Panc1 (cell line): ENCODE measurements around the gene POLR3B. TPM values are rescaled to one million over a fixed set of nuclear protein-coding genes. Genes with fewer than 3 reads are reported as not detected.

Source experiments
- ATAC-seq: fragments of 200-7000 bp; cut with Tn5 transposase; 2 replicates; pipeline ENCODE4 v1.9.1; 2020; ENCODE audit warnings: mild to moderate bottlenecking, moderate library complexity
- BruUV-seq: library from RNA; stranded (reverse); fragments of 400-500 nt; replicated peaks from 2 replicates; lab custom pipeline; 2021; lab: Mats Ljungman, UMichigan
- CTCF ChIA-PET: fragments of 300-600 bp; sonication (Branson Sonifier 250); formaldehyde crosslinking; loops from one replicate; lab custom pipeline; 2022; ENCODE audit warnings: antibody characterized with exemption; lab: Charles Lee
- POLR2A ChIA-PET: fragments of 300-600 bp; sonication (Branson Sonifier 250); formaldehyde crosslinking; loops from one replicate; lab custom pipeline; 2022; ENCODE audit warnings: antibody characterized with exemption; lab: Charles Lee
- DNase-seq: peaks from one replicate; pipeline ENCODE4 v3.0.0-alpha.2; 2010; ENCODE audit warnings: low read depth, low spot score
- H3K27ac ChIP-seq: 2 replicates; pipeline ENCODE4 v1.5.1; 2011; ENCODE audit warnings: mild to moderate bottlenecking, low read length, inconsistent platforms
- H3K27me3 ChIP-seq: fragments of 200-500 bp; sonication (Bioruptor generic); 2 replicates; pipeline ENCODE4 v1.6.0; 2014; ENCODE audit warnings: low read length, inconsistent platforms; ENCODE audit not compliant: control insufficient read depth, insufficient read depth
- H3K36me3 ChIP-seq: fragments of 200-500 bp; sonication (Bioruptor generic); 2 replicates; pipeline ENCODE4 v1.5.1; 2014; ENCODE audit warnings: inconsistent platforms, mild to moderate bottlenecking, low read length, moderate library complexity; ENCODE audit not compliant: control insufficient read depth, insufficient read depth
- H3K4me1 ChIP-seq: 2 replicates; pipeline ENCODE4 v1.5.1; 2011; ENCODE audit warnings: inconsistent platforms, mild to moderate bottlenecking, low read length, moderate library complexity; ENCODE audit not compliant: control insufficient read depth, insufficient read depth
- H3K4me3 ChIP-seq, 2 experiments: 2 replicates each; pipeline ENCODE4 v1.5.1; 2011 to 2012; ENCODE audit warnings: low read depth in 2 of 2, low read length in 2 of 2, mild to moderate bottlenecking in 2 of 2, inconsistent platforms in 1 of 2, moderate library complexity in 1 of 2
- H3K9me3 ChIP-seq: fragments of 200-500 bp; sonication (Bioruptor generic); 2 replicates; pipeline ENCODE4 v1.5.1; 2014; ENCODE audit warnings: low read depth, mild to moderate bottlenecking, inconsistent platforms, low read length, moderate library complexity; ENCODE audit not compliant: control insufficient read depth, insufficient read depth
- POLR2AphosphoS5 ChIP-seq: IDR thresholded peaks from 2 replicates; pipeline ENCODE4 v1.6.1; 2012; ENCODE audit warnings: mild to moderate bottlenecking, low read depth, low read length, moderate library complexity
- SIN3A ChIP-seq: IDR thresholded peaks from 2 replicates; pipeline ENCODE4 v1.6.1; 2012; ENCODE audit warnings: low read depth, mild to moderate bottlenecking, low read length, moderate library complexity, borderline replicate concordance; ENCODE audit not compliant: insufficient read depth
- TCF7L2 ChIP-seq: IDR thresholded peaks from 2 replicates; pipeline ENCODE4 v1.6.1; 2011; ENCODE audit warnings: mild to moderate bottlenecking, low read depth, low read length, inconsistent platforms
- in situ Hi-C: cut with HindIII; loops from 2 replicates; pipeline ENCODE4 v1.10.0; 2016; ENCODE audit warnings: low sequenced_read_pairs, low pct_unique_long_range_greater_than_20kb
- intact Hi-C: fragments of 100-400 bp; cut with micrococcal nuclease; formaldehyde crosslinking; loops from one replicate; pipeline ENCODE4 v1.10.0; 2022; ENCODE audit not compliant: unreplicated experiment
- total RNA-seq: library from RNA; stranded (reverse); gene quantifications from one replicate; pipeline ENCODE4 v1.2.1, GENCODE V29; 2021; ENCODE audit not compliant: unreplicated experiment
- TF ChIP-seq, protein P1 (sequence below), 2 experiments: IDR thresholded peaks; 2 replicates each; pipeline ENCODE4 v1.6.1; 2011 to 2012; ENCODE audit warnings: low read depth in 2 of 2, control low read depth in 1 of 2, low read length in 1 of 2, mild to moderate bottlenecking in 1 of 2, moderate library complexity in 1 of 2; ENCODE audit not compliant: insufficient read depth in 1 of 2
- TF ChIP-seq, protein P2 (sequence below): fragments of 450-650 bp; IDR thresholded peaks from 2 replicates; pipeline ENCODE4 v1.5.1; 2017; ENCODE audit warnings: mild to moderate bottlenecking

Gene POLR3B
- total RNA-seq, 1 experiment from 2014 or later, result 8.2 TPM

DNA sequence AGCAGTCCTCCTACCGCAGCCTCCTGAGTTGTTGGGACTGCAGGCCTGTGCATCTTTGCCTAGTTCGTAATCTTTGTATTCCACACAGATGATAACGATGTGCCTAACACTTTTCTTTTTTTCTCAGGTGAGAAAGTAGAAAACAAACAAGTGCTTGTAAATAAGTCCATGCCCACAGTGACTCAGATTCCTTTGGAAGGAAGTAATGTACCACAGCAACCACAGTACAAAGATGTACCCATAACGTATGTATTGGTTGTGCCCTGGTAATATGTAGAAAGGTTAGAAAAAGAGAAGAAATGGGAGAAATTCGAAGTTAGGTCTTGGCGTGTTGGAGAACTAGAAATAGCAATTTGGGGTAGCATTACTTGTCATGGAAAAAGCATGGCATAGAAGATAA lies 101.6 kb downstream of the POLR3B start:
- no TSS peak for BruUV-seq
- Histone ChIP-seq H3K27me3 (no peaks in the 10 kb centered on the region), H3K27ac (no peak overlapping the region), H3K9me3 (no peaks in the 10 kb centered on the region), H3K36me3 (no peaks in the 10 kb centered on the region; the same call in 1 of the 2 replicates), H3K4me3 (no peak overlapping the region), H3K4me1 (no peaks in the 10 kb centered on the region)
- CTCF ChIA-PET, result no interaction called here
- intact Hi-C loops (no loop called here), in situ Hi-C loops (no loop called here)
- ATAC-seq (no peak), DNase-seq (no peak)
- TF ChIP-seq, protein P1, sequence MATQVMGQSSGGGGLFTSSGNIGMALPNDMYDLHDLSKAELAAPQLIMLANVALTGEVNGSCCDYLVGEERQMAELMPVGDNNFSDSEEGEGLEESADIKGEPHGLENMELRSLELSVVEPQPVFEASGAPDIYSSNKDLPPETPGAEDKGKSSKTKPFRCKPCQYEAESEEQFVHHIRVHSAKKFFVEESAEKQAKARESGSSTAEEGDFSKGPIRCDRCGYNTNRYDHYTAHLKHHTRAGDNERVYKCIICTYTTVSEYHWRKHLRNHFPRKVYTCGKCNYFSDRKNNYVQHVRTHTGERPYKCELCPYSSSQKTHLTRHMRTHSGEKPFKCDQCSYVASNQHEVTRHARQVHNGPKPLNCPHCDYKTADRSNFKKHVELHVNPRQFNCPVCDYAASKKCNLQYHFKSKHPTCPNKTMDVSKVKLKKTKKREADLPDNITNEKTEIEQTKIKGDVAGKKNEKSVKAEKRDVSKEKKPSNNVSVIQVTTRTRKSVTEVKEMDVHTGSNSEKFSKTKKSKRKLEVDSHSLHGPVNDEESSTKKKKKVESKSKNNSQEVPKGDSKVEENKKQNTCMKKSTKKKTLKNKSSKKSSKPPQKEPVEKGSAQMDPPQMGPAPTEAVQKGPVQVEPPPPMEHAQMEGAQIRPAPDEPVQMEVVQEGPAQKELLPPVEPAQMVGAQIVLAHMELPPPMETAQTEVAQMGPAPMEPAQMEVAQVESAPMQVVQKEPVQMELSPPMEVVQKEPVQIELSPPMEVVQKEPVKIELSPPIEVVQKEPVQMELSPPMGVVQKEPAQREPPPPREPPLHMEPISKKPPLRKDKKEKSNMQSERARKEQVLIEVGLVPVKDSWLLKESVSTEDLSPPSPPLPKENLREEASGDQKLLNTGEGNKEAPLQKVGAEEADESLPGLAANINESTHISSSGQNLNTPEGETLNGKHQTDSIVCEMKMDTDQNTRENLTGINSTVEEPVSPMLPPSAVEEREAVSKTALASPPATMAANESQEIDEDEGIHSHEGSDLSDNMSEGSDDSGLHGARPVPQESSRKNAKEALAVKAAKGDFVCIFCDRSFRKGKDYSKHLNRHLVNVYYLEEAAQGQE (IDR thresholded peaks at IDR 0.05; ENCODE audit: insufficient read depth in 1 of 2, low read depth in 2 of 2, low read length in 1 of 2), result no peak
- POLR2A ChIA-PET, result no interaction called here

DNA sequence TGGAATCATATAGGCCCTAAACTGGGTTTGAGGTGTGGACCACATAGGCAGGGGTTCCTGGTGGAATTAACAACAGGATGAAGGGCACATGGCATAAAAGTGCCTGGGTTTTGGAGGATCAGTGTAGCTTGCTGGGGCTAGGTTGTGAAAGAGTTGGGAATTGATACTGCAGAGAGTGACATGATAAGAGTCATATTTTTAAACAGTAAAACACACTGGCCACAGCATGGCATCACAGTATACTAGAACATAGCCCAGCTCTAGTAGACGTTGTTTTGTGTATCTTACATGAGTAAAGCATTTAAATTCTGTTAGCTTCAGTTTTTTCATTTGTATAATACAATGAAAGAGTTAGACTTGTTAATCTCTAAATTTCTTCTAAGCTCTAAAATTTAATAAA lies 102.0 kb downstream of the POLR3B start:
- TF ChIP-seq, protein P1 (IDR thresholded peaks at IDR 0.05; ENCODE audit: insufficient read depth in 1 of 2, low read depth in 2 of 2, low read length in 1 of 2), result no peak
- TF ChIP-seq, protein P2, sequence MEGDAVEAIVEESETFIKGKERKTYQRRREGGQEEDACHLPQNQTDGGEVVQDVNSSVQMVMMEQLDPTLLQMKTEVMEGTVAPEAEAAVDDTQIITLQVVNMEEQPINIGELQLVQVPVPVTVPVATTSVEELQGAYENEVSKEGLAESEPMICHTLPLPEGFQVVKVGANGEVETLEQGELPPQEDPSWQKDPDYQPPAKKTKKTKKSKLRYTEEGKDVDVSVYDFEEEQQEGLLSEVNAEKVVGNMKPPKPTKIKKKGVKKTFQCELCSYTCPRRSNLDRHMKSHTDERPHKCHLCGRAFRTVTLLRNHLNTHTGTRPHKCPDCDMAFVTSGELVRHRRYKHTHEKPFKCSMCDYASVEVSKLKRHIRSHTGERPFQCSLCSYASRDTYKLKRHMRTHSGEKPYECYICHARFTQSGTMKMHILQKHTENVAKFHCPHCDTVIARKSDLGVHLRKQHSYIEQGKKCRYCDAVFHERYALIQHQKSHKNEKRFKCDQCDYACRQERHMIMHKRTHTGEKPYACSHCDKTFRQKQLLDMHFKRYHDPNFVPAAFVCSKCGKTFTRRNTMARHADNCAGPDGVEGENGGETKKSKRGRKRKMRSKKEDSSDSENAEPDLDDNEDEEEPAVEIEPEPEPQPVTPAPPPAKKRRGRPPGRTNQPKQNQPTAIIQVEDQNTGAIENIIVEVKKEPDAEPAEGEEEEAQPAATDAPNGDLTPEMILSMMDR, result no peak
- no peak for TF ChIP-seq TCF7L2
- TF ChIP-seq POLR2AphosphoS5, result no peak
- TF ChIP-seq SIN3A, result no peak
- in situ Hi-C loops, result no loop called here
- Histone ChIP-seq H3K9me3 (no peaks in the 10 kb centered on the region), H3K27ac (no peak overlapping the region), H3K4me3 (no peak overlapping the region), H3K4me1 (no peaks in the 10 kb centered on the region), H3K27me3 (no peaks in the 10 kb centered on the region), H3K36me3 (no peaks in the 10 kb centered on the region; the same call in 1 of the 2 replicates)
- intact Hi-C loops, result no loop called here
- no TSS peak for BruUV-seq
- ATAC-seq (no peak), DNase-seq (no peak)
- ChIA-PET CTCF (no interaction called here), POLR2A (no interaction called here)
